B cell (primary cell): Measurements from ENCODE around the gene HOXA5. TPM values are rescaled to one million over a fixed set of nuclear protein-coding genes. Genes with fewer than 3 reads are reported as not detected.

ENCODE experiments used
- ATAC-seq: fragments of 200-7000 bp; cut with Tn5 transposase; one replicate; pipeline ENCODE4 v1.10.0; 2021; ENCODE audit warnings: low read depth, mild to moderate bottlenecking, moderate number of reproducible peaks, moderate library complexity
- CTCF ChIA-PET: fragments of 350-600 bp; sonication (Branson Sonifier 250); formaldehyde crosslinking; loops from one replicate; lab custom pipeline; 2021; ENCODE audit warnings: antibody characterized with exemption, inconsistent platforms; lab: Charles Lee
- POLR2A ChIA-PET: fragments of 350-600 bp; sonication (Branson Sonifier 250); formaldehyde crosslinking; loops from one replicate; lab custom pipeline; 2021; ENCODE audit warnings: antibody characterized with exemption; lab: Charles Lee
- DNase-seq: peaks from one replicate; pipeline ENCODE4 v3.0.0; 2013
- H2AFZ ChIP-seq: 2 replicates; pipeline ENCODE4 v1.6.1; 2012; ENCODE audit warnings: mild to moderate bottlenecking, low read depth, low read length; ENCODE audit not compliant: insufficient read depth, poor library complexity, severe bottlenecking
- H3K27ac ChIP-seq, 2 donors: 1 replicate in 1 of 2; 2 replicates in 1 of 2; pipeline ENCODE4 v1.5.1; 2012 to 2013; ENCODE audit warnings: low read length in 2 of 2, mild to moderate bottlenecking in 2 of 2, moderate library complexity in 1 of 2
- H3K27me3 ChIP-seq, 4 experiments: fragments of 200-600 bp in 1 of 4; sonication (generic) in 1 of 4; replicated peaks in 1 of 4; 1 replicate in 2 of 4; 2 replicates in 2 of 4; pipeline versions ENCODE4 v1.6.1 to v1.7.0; 2013 to 2016; ENCODE audit warnings: low read length in 3 of 4, mild to moderate bottlenecking in 2 of 4, mixed read lengths in 1 of 4, moderate library complexity in 1 of 4; ENCODE audit not compliant: insufficient read depth in 4 of 4, control insufficient read depth in 3 of 4; ENCODE audit errors: control extremely low read depth in 1 of 4
- H3K36me3 ChIP-seq, 2 experiments: replicated peaks in 1 of 2; 1 replicate in 1 of 2; 2 replicates in 1 of 2; pipeline versions ENCODE4 v1.6.1 to v1.7.1; 2013; ENCODE audit warnings: low read length in 1 of 2; ENCODE audit not compliant: insufficient read depth in 2 of 2, control insufficient read depth in 1 of 2; ENCODE audit errors: control extremely low read depth in 1 of 2, extremely low read depth in 1 of 2
- H3K4me1 ChIP-seq, 2 donors: fragments of 200-600 bp in 1 of 2; sonication (generic) in 1 of 2; 1 replicate in 1 of 2; 2 replicates in 1 of 2; pipeline versions ENCODE4 v1.5.1 to v1.6.1; 2013 to 2017; ENCODE audit warnings: low read length in 2 of 2; ENCODE audit not compliant: control insufficient read depth in 2 of 2, insufficient read depth in 2 of 2
- H3K4me2 ChIP-seq: replicated peaks from 2 replicates; pipeline ENCODE3; 2012; ENCODE audit warnings: mild to moderate bottlenecking, low read depth, low read length; ENCODE audit not compliant: poor library complexity, severe bottlenecking
- H3K4me3 ChIP-seq, 5 experiments: fragments of 200-600 bp in 1 of 5; sonication (generic) in 1 of 5; 1 replicate in 3 of 5; 2 replicates in 2 of 5; pipeline versions ENCODE4 v1.5.1 to v1.7.0; 2011 to 2016; ENCODE audit warnings: low read length in 4 of 5, mild to moderate bottlenecking in 4 of 5, low read depth in 2 of 5, control low read depth in 1 of 5, moderate library complexity in 1 of 5; ENCODE audit not compliant: insufficient read depth in 1 of 5; ENCODE audit errors: control extremely low read depth in 1 of 5, extremely low read depth in 1 of 5
- H3K79me2 ChIP-seq: fragments of 200-600 bp; sonication (generic); one replicate; pipeline ENCODE4 v1.6.0; 2016; ENCODE audit warnings: low read length; ENCODE audit not compliant: control insufficient read depth, insufficient read depth
- H3K9ac ChIP-seq: fragments of 200-600 bp; sonication (generic); 2 replicates; pipeline ENCODE4 v1.6.1; 2017; ENCODE audit warnings: mild to moderate bottlenecking, low read length, moderate library complexity
- H3K9me3 ChIP-seq, 3 donors: one replicate each; pipeline versions ENCODE4 v1.6.1 to v1.7.1; 2013; ENCODE audit warnings: low read length in 2 of 3; ENCODE audit not compliant: control insufficient read depth in 2 of 3, insufficient read depth in 1 of 3; ENCODE audit errors: control extremely low read depth in 1 of 3
- H4K20me1 ChIP-seq: 2 replicates; pipeline ENCODE4 v1.6.0; 2012; ENCODE audit warnings: mild to moderate bottlenecking, low read length; ENCODE audit not compliant: insufficient read depth, control insufficient read depth, poor library complexity, severe bottlenecking
- H3K27ac Mint-ChIP-seq: one replicate; pipeline ENCODE4 v1.8.0; 2021; ENCODE audit warnings: mixed read lengths
- H3K27me3 Mint-ChIP-seq: one replicate; pipeline ENCODE4 v1.8.0; 2021; ENCODE audit warnings: mixed read lengths
- H3K4me1 Mint-ChIP-seq: one replicate; pipeline ENCODE4 v1.8.0; 2021; ENCODE audit warnings: mixed read lengths
- H3K4me3 Mint-ChIP-seq: one replicate; pipeline ENCODE4 v1.8.0; 2021; ENCODE audit warnings: mixed read lengths
- H3K9me3 Mint-ChIP-seq: one replicate; pipeline ENCODE4 v1.8.0; 2022; ENCODE audit warnings: mixed read lengths; ENCODE audit not compliant: insufficient read depth
- CTCF ChIP-seq: fragments of 200-600 bp; IDR thresholded peaks from one replicate; pipeline ENCODE4 v1.8.0; 2022; ENCODE audit warnings: antibody characterized with exemption, mild to moderate bottlenecking
- EZH2 ChIP-seq: IDR thresholded peaks from 2 replicates; pipeline ENCODE4 v1.6.1; 2012; ENCODE audit warnings: borderline replicate concordance, low read depth, mild to moderate bottlenecking, moderate library complexity, low read length; ENCODE audit not compliant: insufficient read depth, poor library complexity, severe bottlenecking
- WGBS: methylation state at CpG from one replicate; pipeline ENCODE4 v1.1.5; 2013; ENCODE audit warnings: missing lambda C conversion rate; ENCODE audit not compliant: insufficient coverage; 5-methylcytosine and 5-hydroxymethylcytosine counted together
- intact Hi-C: fragments of 100-400 bp; cut with micrococcal nuclease; formaldehyde crosslinking; loops from one replicate; pipeline ENCODE4 v1.10.0; 2022
- polyA plus RNA-seq: library from polyadenylated mRNA; depleted of rRNA; stranded (reverse); fragments of >200 nt; gene quantifications from 2 replicates; pipeline ENCODE4 v1.2.3, GENCODE V29; 2012
- total RNA-seq, 2 donors: library from RNA; stranded (reverse); fragments of 120-200 nt in 1 of 2; gene quantifications; 1 replicate in 1 of 2; 2 replicates in 1 of 2; pipeline versions ENCODE4 v1.2.3 to v1.2.4, GENCODE V29; 2013 to 2022

HOXA5 gene
- total and polyA plus RNA-seq, 2 donors (not counting 1 experiment from before 2014, with no cell fraction given), result not detected

GRCh38 chr7:27128776-27129728 lies 14.4 kb downstream of the HOXA5 start:
- H3K27me3 Mint-ChIP-seq, result peaks cover 63% of the 10 kb centered on the region
- no peak overlapping the region for H3K27ac ChIP-seq
- POLR2A ChIA-PET, result no interaction called here
- no peaks in the 10 kb centered on the region for H4K20me1 ChIP-seq
- ATAC-seq, result no peak
- no peaks in the 10 kb centered on the region for H3K4me1 ChIP-seq
- H3K4me3 ChIP-seq, result no peak overlapping the region
- H3K9ac ChIP-seq, result no peak overlapping the region
- no peaks in the 10 kb centered on the region for H3K36me3 ChIP-seq
- peaks cover 0 to 9% (median 4%) of the 10 kb centered on the region in 4 experiments for H3K27me3 ChIP-seq
- CTCF ChIA-PET, result interaction anchor here (0.9 kb wide), 1 partner anchor 12 kb away, joined by 4 read pairs; no protein-coding TSS in a partner anchor
- no peak for DNase-seq
- H3K9me3 Mint-ChIP-seq, result peaks cover 2% of the 10 kb centered on the region
- intact Hi-C loops, result no loop called here
- no peaks in the 10 kb centered on the region for H3K4me1 Mint-ChIP-seq
- no peaks in the 10 kb centered on the region for H3K79me2 ChIP-seq
- H2AFZ ChIP-seq, result no peak overlapping the region
- 97% methylated on average over 25 of the region's 28 CpGs for WGBS
- H3K27ac Mint-ChIP-seq, result no peak overlapping the region
- no peak overlapping the region for H3K4me2 ChIP-seq
- H3K9me3 ChIP-seq, result peaks cover 0 to 13% (median 0%) of the 10 kb centered on the region in 3 donors
- peak overlapping the region; percentile 50 for H3K4me3 Mint-ChIP-seq
- no peak for TF ChIP-seq CTCF
- no peak for TF ChIP-seq EZH2

- Mint-ChIP-seq H3K4me1 (no peaks in the 10 kb centered on the region), H3K4me3 (peak overlapping the region; percentile 34), H3K27ac (no peak overlapping the region), H3K27me3 (peaks cover 55% of the 10 kb centered on the region), H3K9me3 (peaks cover 2% of the 10 kb centered on the region)
- no peaks in the 10 kb centered on the region for H3K36me3 ChIP-seq
- no peak overlapping the region for H3K9ac ChIP-seq
- H3K4me1 ChIP-seq, result no peaks in the 10 kb centered on the region
- no peak overlapping the region for H3K4me2 ChIP-seq
- ATAC-seq, result no peak
- no peaks in the 10 kb centered on the region for H4K20me1 ChIP-seq
- H2AFZ ChIP-seq, result no peak overlapping the region
- TF ChIP-seq CTCF (no peak), EZH2 (no peak)
- intact Hi-C loops, result no loop called here
- ChIA-PET CTCF (interaction anchor here (0.9 kb wide), 1 partner anchor 13 kb away, joined by 4 read pairs; no protein-coding TSS in a partner anchor), POLR2A (no interaction called here)
- peaks cover 0 to 7% (median 3%) of the 10 kb centered on the region in 4 experiments for H3K27me3 ChIP-seq
- WGBS, result 80% methylated on average over 1 of the region's 2 CpGs
- H3K79me2 ChIP-seq, result no peaks in the 10 kb centered on the region
- no peak overlapping the region for H3K4me3 ChIP-seq
- DNase-seq, result no peak
- H3K27ac ChIP-seq, result no peak overlapping the region
- peaks cover 0 to 13% (median 0%) of the 10 kb centered on the region in 3 donors for H3K9me3 ChIP-seq
These were observed 15.4 kb downstream of the HOXA5 start for GRCh38 chr7:27128034-27128433.
